ENCODE data around the gene ACSM2B.
"Not testable (repeated sequence)": the region's sequence is repeated elsewhere in the genome, so short reads cannot be mapped to it uniquely, and the experiment has no call there.

Gene ACSM2B

GRCh38 chr16:20589486-20589885 is 13.3 kb upstream of the ACSM2B start:
- WGBS = 96% methylated on average over 6 of the region's 6 CpGs
- H3K27ac ChIP-seq (ENCODE audit: low read depth, low read length); H3K27me3 ChIP-seq (ENCODE audit: insufficient read depth, low read length); H3K4me1 ChIP-seq (ENCODE audit: insufficient read depth, low read length); H3K4me3 ChIP-seq (ENCODE audit: low read length); H3K9me3 ChIP-seq (ENCODE audit: insufficient read depth, low read depth, low read length); H3K36me3 ChIP-seq (ENCODE audit: insufficient read depth, low read length); H3K9ac ChIP-seq (ENCODE audit: low read depth, low read length): not testable (repeated sequence)

- not testable (repeated sequence) for H3K4me3 ChIP-seq (ENCODE audit: low read length); H3K27me3 ChIP-seq (ENCODE audit: insufficient read depth, low read length); H3K36me3 ChIP-seq (ENCODE audit: insufficient read depth, low read length); H3K9ac ChIP-seq (ENCODE audit: low read depth, low read length); H3K27ac ChIP-seq (ENCODE audit: low read depth, low read length); H3K9me3 ChIP-seq (ENCODE audit: insufficient read depth, low read depth, low read length); H3K4me1 ChIP-seq (ENCODE audit: insufficient read depth, low read length)
- 93% methylated on average over 1 of the region's 2 CpGs for WGBS
Observed at GRCh38 chr16:20587645-20588074, 11.5 kb upstream of the ACSM2B start.

- H3K27me3 ChIP-seq (ENCODE audit: insufficient read depth, low read length); H3K36me3 ChIP-seq (ENCODE audit: insufficient read depth, low read length); H3K4me1 ChIP-seq (ENCODE audit: insufficient read depth, low read length); H3K9me3 ChIP-seq (ENCODE audit: insufficient read depth, low read depth, low read length); H3K9ac ChIP-seq (ENCODE audit: low read depth, low read length); H3K27ac ChIP-seq (ENCODE audit: low read depth, low read length); H3K4me3 ChIP-seq (ENCODE audit: low read length): not testable (repeated sequence)
- WGBS = 80% methylated on average over 1 of the region's 1 CpG
Observed at GRCh38 chr16:20586716-20587115, 10.5 kb upstream of the ACSM2B start.

- not testable (repeated sequence) for H3K36me3 ChIP-seq (ENCODE audit: insufficient read depth, low read length); H3K4me3 ChIP-seq (ENCODE audit: low read length); H3K9me3 ChIP-seq (ENCODE audit: insufficient read depth, low read depth, low read length); H3K4me1 ChIP-seq (ENCODE audit: insufficient read depth, low read length); H3K27ac ChIP-seq (ENCODE audit: low read depth, low read length); H3K27me3 ChIP-seq (ENCODE audit: insufficient read depth, low read length); H3K9ac ChIP-seq (ENCODE audit: low read depth, low read length)
- WGBS = 93% methylated on average over 5 of the region's 6 CpGs
Observed at GRCh38 chr16:20586112-20586511, 9.9 kb upstream of the ACSM2B start.

- not testable (repeated sequence) for H3K27me3 ChIP-seq (ENCODE audit: insufficient read depth, low read length); H3K36me3 ChIP-seq (ENCODE audit: insufficient read depth, low read length); H3K9me3 ChIP-seq (ENCODE audit: insufficient read depth, low read depth, low read length); H3K9ac ChIP-seq (ENCODE audit: low read depth, low read length); H3K4me3 ChIP-seq (ENCODE audit: low read length); H3K27ac ChIP-seq (ENCODE audit: low read depth, low read length); H3K4me1 ChIP-seq (ENCODE audit: insufficient read depth, low read length)
- no CpG with 5 or more reads among the region's 3 CpGs for WGBS
Observed at GRCh38 chr16:20580487-20581259, 4.5 kb upstream of the ACSM2B start.

GRCh38 chr16:20578091-20578490 is 1.9 kb upstream of the ACSM2B start:
- not testable (repeated sequence) for H3K9ac ChIP-seq (ENCODE audit: low read depth, low read length); H3K4me1 ChIP-seq (ENCODE audit: insufficient read depth, low read length); H3K27me3 ChIP-seq (ENCODE audit: insufficient read depth, low read length); H3K9me3 ChIP-seq (ENCODE audit: insufficient read depth, low read depth, low read length); H3K4me3 ChIP-seq (ENCODE audit: low read length); H3K36me3 ChIP-seq (ENCODE audit: insufficient read depth, low read length); H3K27ac ChIP-seq (ENCODE audit: low read depth, low read length)
- no CpG with 5 or more reads among the region's 3 CpGs for WGBS

GRCh38 chr16:20569117-20569651 is 7.0 kb downstream of the ACSM2B start:
- H3K4me1 ChIP-seq (ENCODE audit: insufficient read depth, low read length); H3K36me3 ChIP-seq (ENCODE audit: insufficient read depth, low read length); H3K4me3 ChIP-seq (ENCODE audit: low read length); H3K27ac ChIP-seq (ENCODE audit: low read depth, low read length); H3K9ac ChIP-seq (ENCODE audit: low read depth, low read length); H3K27me3 ChIP-seq (ENCODE audit: insufficient read depth, low read length); H3K9me3 ChIP-seq (ENCODE audit: insufficient read depth, low read depth, low read length): not testable (repeated sequence)
- 89% methylated on average over 2 of the region's 2 CpGs for WGBS

- H3K27ac ChIP-seq (ENCODE audit: low read depth, low read length) = no peak overlapping the region
- H3K27me3 ChIP-seq (ENCODE audit: insufficient read depth, low read length) = no peaks in the 10 kb centered on the region
- WGBS = 88% methylated on average over 3 of the region's 3 CpGs
- 0 out of 2 replicates have a peak, but pooled peaks cover 8% of the 10 kb centered on the region for H3K9me3 ChIP-seq (ENCODE audit: insufficient read depth, low read depth, low read length)
- no peaks in the 10 kb centered on the region for H3K4me1 ChIP-seq (ENCODE audit: insufficient read depth, low read length)
- no peak overlapping the region for H3K4me3 ChIP-seq (ENCODE audit: low read length)
- no peak overlapping the region for H3K9ac ChIP-seq (ENCODE audit: low read depth, low read length)
- H3K36me3 ChIP-seq (ENCODE audit: insufficient read depth, low read length) = no peaks in the 10 kb centered on the region
Observed at GRCh38 chr16:20568404-20568803, 7.8 kb downstream of the ACSM2B start.

GRCh38 chr16:20566864-20567263 is 9.3 kb downstream of the ACSM2B start:
- Histone ChIP-seq H3K27me3 (ENCODE audit: insufficient read depth, low read length) (no peaks in the 10 kb centered on the region), H3K9me3 (ENCODE audit: insufficient read depth, low read depth, low read length) (peaks cover 15% of the 10 kb centered on the region; the same call in 1 of the 2 replicates), H3K27ac (ENCODE audit: low read depth, low read length) (no peak overlapping the region), H3K9ac (ENCODE audit: low read depth, low read length) (no peak overlapping the region), H3K4me1 (ENCODE audit: insufficient read depth, low read length) (no peaks in the 10 kb centered on the region), H3K4me3 (ENCODE audit: low read length) (no peak overlapping the region), H3K36me3 (ENCODE audit: insufficient read depth, low read length) (no peaks in the 10 kb centered on the region)

GRCh38 chr16:20565334-20565733 is 10.8 kb downstream of the ACSM2B start:
- not testable (repeated sequence) for H3K36me3 ChIP-seq (ENCODE audit: insufficient read depth, low read length); H3K4me1 ChIP-seq (ENCODE audit: insufficient read depth, low read length)
- WGBS = no CpG with 5 or more reads among the region's 2 CpGs

GRCh38 chr16:20564218-20564617 is 11.9 kb downstream of the ACSM2B start:
- H3K4me1 ChIP-seq (ENCODE audit: insufficient read depth, low read length); H3K4me3 ChIP-seq (ENCODE audit: low read length); H3K27ac ChIP-seq (ENCODE audit: low read depth, low read length); H3K9ac ChIP-seq (ENCODE audit: low read depth, low read length); H3K27me3 ChIP-seq (ENCODE audit: insufficient read depth, low read length); H3K36me3 ChIP-seq (ENCODE audit: insufficient read depth, low read length): not testable (repeated sequence)
- peaks cover 20% of the 10 kb centered on the region; the same call in 1 of the 2 replicates for H3K9me3 ChIP-seq (ENCODE audit: insufficient read depth, low read depth, low read length)
- 100% methylated on average over 1 of the region's 3 CpGs for WGBS

More at GRCh38 chr16:20565334-20565733, 10.8 kb downstream of the ACSM2B start:
- H3K9me3 ChIP-seq (ENCODE audit: insufficient read depth, low read depth, low read length) = peaks cover 15% of the 10 kb centered on the region; the same call in 1 of the 2 replicates
- H3K4me3 ChIP-seq (ENCODE audit: low read length); H3K27ac ChIP-seq (ENCODE audit: low read depth, low read length); H3K9ac ChIP-seq (ENCODE audit: low read depth, low read length); H3K27me3 ChIP-seq (ENCODE audit: insufficient read depth, low read length): not testable (repeated sequence)

- not testable (repeated sequence) for H3K27ac ChIP-seq (ENCODE audit: low read depth, low read length); H3K9ac ChIP-seq (ENCODE audit: low read depth, low read length); H3K36me3 ChIP-seq (ENCODE audit: insufficient read depth, low read length); H3K27me3 ChIP-seq (ENCODE audit: insufficient read depth, low read length); H3K4me3 ChIP-seq (ENCODE audit: low read length); H3K4me1 ChIP-seq (ENCODE audit: insufficient read depth, low read length); H3K9me3 ChIP-seq (ENCODE audit: insufficient read depth, low read depth, low read length)
- WGBS = 63% methylated on average over 1 of the region's 2 CpGs
Observed at GRCh38 chr16:20555628-20556027, 20.5 kb downstream of the ACSM2B start.

Measured in HUES64 (cell line).